ENCODE results near the gene GRB14. TPM values are rescaled to one million over a fixed set of nuclear protein-coding genes. Genes with fewer than 3 reads are reported as not detected.

The GRB14 gene
- total and polyA plus RNA-seq, 10 of the 15 experiments (the other 5 are each of a cell fraction or from before 2014, with no cell fraction given), result not detected

DNA sequence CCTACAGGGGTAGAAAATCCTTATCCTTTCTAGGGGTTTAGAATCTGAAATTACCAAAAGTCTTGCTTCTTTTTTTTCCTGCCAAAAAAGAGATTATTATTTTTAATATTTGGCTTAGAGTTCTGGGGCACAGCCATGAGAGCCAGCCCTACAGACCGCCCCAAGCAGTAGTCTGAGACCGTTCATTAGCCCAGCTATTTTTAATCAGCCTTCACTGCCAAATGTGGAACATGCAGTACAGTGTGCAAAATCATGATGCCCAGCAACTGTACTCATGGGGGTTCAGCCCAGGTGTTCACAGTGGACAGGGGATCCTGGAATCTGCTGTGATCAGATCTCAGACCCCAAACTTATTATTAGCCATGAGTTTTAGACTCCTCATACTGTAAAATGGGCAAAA lies 60.4 kb downstream of the GRB14 start:
- H2AFZ ChIP-seq (ENCODE audit: control insufficient read depth, low read depth, low read length), result no peak overlapping the region
- H3K27ac ChIP-seq (ENCODE audit: control insufficient read depth, insufficient read depth), result no peak overlapping the region
- no peaks in the 10 kb centered on the region for H3K27me3 ChIP-seq (replicated peaks in 1 of 2; ENCODE audit: control insufficient read depth in 2 of 2, insufficient read depth in 2 of 2, low read length in 1 of 2)
- ChIA-PET SMC1A (ENCODE audit: uncharacterized antibody, unreplicated experiment) (no interaction called here), CTCF (interaction anchor here (1.1 to 1.8 kb wide), 16 partner anchors 11 to 200 kb away, joined by 3 to 11 read pairs (median 4); no protein-coding TSS in a partner anchor), POLR2A (no interaction called here), RAD21 (ENCODE audit: unreplicated experiment) (no interaction called here)
- no peak for FAIRE-seq
- H3K36me3 ChIP-seq (ENCODE audit: control insufficient read depth in 2 of 2, insufficient read depth in 2 of 2, low read length in 1 of 2), result no peaks in the 10 kb centered on the region
- no peak overlapping the region for H3K9ac ChIP-seq (ENCODE audit: control insufficient read depth, insufficient read depth, low read length)
- H4K20me1 ChIP-seq (ENCODE audit: control insufficient read depth, insufficient read depth), result no peaks in the 10 kb centered on the region
- 0% methylated on average over 2 of the region's 2 CpGs for WGBS (ENCODE audit: insufficient coverage, insufficient replicate concordance, low lambda C conversion rate, missing lambda C conversion rate)
- H3K9me3 ChIP-seq (replicated peaks; ENCODE audit: control insufficient read depth, insufficient read depth, low read length), result no peaks in the 10 kb centered on the region
- H3K4me1 ChIP-seq (ENCODE audit: control insufficient read depth, insufficient read depth, low read length), result no peaks in the 10 kb centered on the region
- DNase-seq (ENCODE audit: low read depth, low spot score), result no peak
- in situ Hi-C loops (cut with MboI) (no loop called here), intact Hi-C loops (cut with micrococcal nuclease; ENCODE audit: unreplicated experiment) (no loop called here)
- no TSS peak for BruUV-seq (replicated peaks)
- no peak for ATAC-seq
- no peaks in the 10 kb centered on the region for H3K79me2 ChIP-seq (ENCODE audit: control insufficient read depth, insufficient read depth, low read length)
- no peak overlapping the region for H3K4me2 ChIP-seq (ENCODE audit: control insufficient read depth, insufficient read depth)
- no peak overlapping the region for H3K4me3 ChIP-seq
- TF ChIP-seq PML (IDR thresholded peaks at IDR 0.05; ENCODE audit: low read length) (no peak), EZH2 (IDR thresholded peaks at IDR 0.05; ENCODE audit: borderline replicate concordance, control insufficient read depth, low read depth, low read length) (no peak), MYC (IDR thresholded peaks at IDR 0.05; ENCODE audit: insufficient read depth, insufficient read length, insufficient replicate concordance, low read length, severe bottlenecking) (no peak), ZBED1 (IDR thresholded peaks at IDR 0.05; ENCODE audit: borderline replicate concordance) (no peak), NRF1 (conservative IDR thresholded peaks at IDR 0.05; ENCODE audit: low read depth, low read length) (no peak), POLR2AphosphoS2 (IDR thresholded peaks at IDR 0.05; ENCODE audit: low read depth, low read length) (no peak), ZNF217 (IDR thresholded peaks at IDR 0.05) (no peak), TBL1XR1 (IDR thresholded peaks at IDR 0.05; ENCODE audit: low read depth, low read length) (no peak), NFYB (IDR thresholded peaks at IDR 0.05; ENCODE audit: insufficient read depth, low read depth, low read length) (no peak)
- TF ChIP-seq, protein P1, sequence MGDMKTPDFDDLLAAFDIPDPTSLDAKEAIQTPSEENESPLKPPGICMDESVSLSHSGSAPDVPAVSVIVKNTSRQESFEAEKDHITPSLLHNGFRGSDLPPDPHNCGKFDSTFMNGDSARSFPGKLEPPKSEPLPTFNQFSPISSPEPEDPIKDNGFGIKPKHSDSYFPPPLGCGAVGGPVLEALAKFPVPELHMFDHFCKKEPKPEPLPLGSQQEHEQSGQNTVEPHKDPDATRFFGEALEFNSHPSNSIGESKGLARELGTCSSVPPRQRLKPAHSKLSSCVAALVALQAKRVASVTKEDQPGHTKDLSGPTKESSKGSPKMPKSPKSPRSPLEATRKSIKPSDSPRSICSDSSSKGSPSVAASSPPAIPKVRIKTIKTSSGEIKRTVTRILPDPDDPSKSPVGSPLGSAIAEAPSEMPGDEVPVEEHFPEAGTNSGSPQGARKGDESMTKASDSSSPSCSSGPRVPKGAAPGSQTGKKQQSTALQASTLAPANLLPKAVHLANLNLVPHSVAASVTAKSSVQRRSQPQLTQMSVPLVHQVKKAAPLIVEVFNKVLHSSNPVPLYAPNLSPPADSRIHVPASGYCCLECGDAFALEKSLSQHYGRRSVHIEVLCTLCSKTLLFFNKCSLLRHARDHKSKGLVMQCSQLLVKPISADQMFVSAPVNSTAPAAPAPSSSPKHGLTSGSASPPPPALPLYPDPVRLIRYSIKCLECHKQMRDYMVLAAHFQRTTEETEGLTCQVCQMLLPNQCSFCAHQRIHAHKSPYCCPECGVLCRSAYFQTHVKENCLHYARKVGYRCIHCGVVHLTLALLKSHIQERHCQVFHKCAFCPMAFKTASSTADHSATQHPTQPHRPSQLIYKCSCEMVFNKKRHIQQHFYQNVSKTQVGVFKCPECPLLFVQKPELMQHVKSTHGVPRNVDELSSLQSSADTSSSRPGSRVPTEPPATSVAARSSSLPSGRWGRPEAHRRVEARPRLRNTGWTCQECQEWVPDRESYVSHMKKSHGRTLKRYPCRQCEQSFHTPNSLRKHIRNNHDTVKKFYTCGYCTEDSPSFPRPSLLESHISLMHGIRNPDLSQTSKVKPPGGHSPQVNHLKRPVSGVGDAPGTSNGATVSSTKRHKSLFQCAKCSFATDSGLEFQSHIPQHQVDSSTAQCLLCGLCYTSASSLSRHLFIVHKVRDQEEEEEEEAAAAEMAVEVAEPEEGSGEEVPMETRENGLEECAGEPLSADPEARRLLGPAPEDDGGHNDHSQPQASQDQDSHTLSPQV (IDR thresholded peaks at IDR 0.05), result no peak
- TF ChIP-seq, protein P2, sequence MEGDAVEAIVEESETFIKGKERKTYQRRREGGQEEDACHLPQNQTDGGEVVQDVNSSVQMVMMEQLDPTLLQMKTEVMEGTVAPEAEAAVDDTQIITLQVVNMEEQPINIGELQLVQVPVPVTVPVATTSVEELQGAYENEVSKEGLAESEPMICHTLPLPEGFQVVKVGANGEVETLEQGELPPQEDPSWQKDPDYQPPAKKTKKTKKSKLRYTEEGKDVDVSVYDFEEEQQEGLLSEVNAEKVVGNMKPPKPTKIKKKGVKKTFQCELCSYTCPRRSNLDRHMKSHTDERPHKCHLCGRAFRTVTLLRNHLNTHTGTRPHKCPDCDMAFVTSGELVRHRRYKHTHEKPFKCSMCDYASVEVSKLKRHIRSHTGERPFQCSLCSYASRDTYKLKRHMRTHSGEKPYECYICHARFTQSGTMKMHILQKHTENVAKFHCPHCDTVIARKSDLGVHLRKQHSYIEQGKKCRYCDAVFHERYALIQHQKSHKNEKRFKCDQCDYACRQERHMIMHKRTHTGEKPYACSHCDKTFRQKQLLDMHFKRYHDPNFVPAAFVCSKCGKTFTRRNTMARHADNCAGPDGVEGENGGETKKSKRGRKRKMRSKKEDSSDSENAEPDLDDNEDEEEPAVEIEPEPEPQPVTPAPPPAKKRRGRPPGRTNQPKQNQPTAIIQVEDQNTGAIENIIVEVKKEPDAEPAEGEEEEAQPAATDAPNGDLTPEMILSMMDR (IDR thresholded peaks at IDR 0.05 in 2 of 3, conservative IDR thresholded peaks at IDR 0.05 in 1 of 3; ENCODE audit: control insufficient read depth in 2 of 3, extremely low read depth in 1 of 3, insufficient read depth in 1 of 3, low read depth in 3 of 3, low read length in 3 of 3), result no peak
- TF ChIP-seq, protein P3, sequence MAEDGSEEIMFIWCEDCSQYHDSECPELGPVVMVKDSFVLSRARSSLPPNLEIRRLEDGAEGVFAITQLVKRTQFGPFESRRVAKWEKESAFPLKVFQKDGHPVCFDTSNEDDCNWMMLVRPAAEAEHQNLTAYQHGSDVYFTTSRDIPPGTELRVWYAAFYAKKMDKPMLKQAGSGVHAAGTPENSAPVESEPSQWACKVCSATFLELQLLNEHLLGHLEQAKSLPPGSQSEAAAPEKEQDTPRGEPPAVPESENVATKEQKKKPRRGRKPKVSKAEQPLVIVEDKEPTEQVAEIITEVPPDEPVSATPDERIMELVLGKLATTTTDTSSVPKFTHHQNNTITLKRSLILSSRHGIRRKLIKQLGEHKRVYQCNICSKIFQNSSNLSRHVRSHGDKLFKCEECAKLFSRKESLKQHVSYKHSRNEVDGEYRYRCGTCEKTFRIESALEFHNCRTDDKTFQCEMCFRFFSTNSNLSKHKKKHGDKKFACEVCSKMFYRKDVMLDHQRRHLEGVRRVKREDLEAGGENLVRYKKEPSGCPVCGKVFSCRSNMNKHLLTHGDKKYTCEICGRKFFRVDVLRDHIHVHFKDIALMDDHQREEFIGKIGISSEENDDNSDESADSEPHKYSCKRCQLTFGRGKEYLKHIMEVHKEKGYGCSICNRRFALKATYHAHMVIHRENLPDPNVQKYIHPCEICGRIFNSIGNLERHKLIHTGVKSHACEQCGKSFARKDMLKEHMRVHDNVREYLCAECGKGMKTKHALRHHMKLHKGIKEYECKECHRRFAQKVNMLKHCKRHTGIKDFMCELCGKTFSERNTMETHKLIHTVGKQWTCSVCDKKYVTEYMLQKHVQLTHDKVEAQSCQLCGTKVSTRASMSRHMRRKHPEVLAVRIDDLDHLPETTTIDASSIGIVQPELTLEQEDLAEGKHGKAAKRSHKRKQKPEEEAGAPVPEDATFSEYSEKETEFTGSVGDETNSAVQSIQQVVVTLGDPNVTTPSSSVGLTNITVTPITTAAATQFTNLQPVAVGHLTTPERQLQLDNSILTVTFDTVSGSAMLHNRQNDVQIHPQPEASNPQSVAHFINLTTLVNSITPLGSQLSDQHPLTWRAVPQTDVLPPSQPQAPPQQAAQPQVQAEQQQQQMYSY (CRISPR knock-in tag; IDR thresholded peaks at IDR 0.05), result no peak
- TF ChIP-seq, protein P4, sequence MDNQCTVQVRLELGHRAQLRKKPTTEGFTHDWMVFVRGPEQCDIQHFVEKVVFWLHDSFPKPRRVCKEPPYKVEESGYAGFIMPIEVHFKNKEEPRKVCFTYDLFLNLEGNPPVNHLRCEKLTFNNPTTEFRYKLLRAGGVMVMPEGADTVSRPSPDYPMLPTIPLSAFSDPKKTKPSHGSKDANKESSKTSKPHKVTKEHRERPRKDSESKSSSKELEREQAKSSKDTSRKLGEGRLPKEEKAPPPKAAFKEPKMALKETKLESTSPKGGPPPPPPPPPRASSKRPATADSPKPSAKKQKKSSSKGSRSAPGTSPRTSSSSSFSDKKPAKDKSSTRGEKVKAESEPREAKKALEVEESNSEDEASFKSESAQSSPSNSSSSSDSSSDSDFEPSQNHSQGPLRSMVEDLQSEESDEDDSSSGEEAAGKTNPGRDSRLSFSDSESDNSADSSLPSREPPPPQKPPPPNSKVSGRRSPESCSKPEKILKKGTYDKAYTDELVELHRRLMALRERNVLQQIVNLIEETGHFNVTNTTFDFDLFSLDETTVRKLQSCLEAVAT (IDR thresholded peaks at IDR 0.05), result no peak

Data from GM12878 (cell line).